ENCODE data around the gene TCERG1L. TPM values are rescaled to one million over a fixed set of nuclear protein-coding genes. Genes with fewer than 3 reads are reported as not detected.
A peak's percentile ranks its signal among the peaks of the same experiment; 100 is the strongest.

Gene TCERG1L
- total RNA-seq, 4 donors from 2014 or later, result 0.24 TPM; not detected in 3

- ATAC-seq (ENCODE audit: low FRiP score), result peak; percentile 14
- no peak for TF ChIP-seq CTCF (IDR thresholded peaks at IDR 0.05)
- DNase-seq (ENCODE audit: low spot score), result no peak
These were observed 65.4 kb downstream of the TCERG1L start for GRCh38 chr10:131246089-131246488.

- no peak for TF ChIP-seq CTCF (IDR thresholded peaks at IDR 0.05)
- ATAC-seq (ENCODE audit: low FRiP score), result no peak
- no peak for DNase-seq (ENCODE audit: low spot score)
These were observed 66.0 kb downstream of the TCERG1L start for GRCh38 chr10:131245475-131246059.

GRCh38 chr10:131244836-131245235 lies 66.7 kb downstream of the TCERG1L start:
- ATAC-seq (ENCODE audit: low FRiP score) (no peak), DNase-seq (ENCODE audit: low spot score) (no peak)

GRCh38 chr10:131243076-131243475 lies 68.4 kb downstream of the TCERG1L start:
- DNase-seq (ENCODE audit: low spot score) (no peak), ATAC-seq (ENCODE audit: low FRiP score) (no peak)
- TF ChIP-seq CTCF (IDR thresholded peaks at IDR 0.05), result no peak

More at GRCh38 chr10:131244836-131245235, 66.7 kb downstream of the TCERG1L start:
- no peak for TF ChIP-seq CTCF (IDR thresholded peaks at IDR 0.05)

DNA sequence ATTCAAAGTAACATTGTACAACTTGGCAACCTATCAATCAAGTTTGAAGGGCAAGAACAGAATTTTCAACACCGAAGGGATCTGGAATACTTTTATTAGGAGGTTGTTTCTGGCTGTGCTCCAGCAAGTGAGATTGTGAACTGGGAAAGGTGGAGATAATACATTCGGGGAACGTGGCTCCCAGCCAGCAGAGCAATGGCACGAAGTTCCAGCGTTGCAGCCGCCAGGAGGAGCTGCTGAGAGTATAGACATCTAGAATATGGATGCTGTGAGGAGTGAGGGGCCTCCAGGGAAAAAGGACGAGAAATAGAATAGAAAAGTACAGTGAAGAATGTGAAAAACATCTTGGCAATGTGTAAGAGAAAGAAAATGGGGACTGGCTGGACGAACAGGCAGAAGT lies 69.5 kb downstream of the TCERG1L start:
- no peak for TF ChIP-seq CTCF (IDR thresholded peaks at IDR 0.05)
- DNase-seq (ENCODE audit: low spot score), result no peak
- ATAC-seq (ENCODE audit: low FRiP score), result no peak

DNA sequence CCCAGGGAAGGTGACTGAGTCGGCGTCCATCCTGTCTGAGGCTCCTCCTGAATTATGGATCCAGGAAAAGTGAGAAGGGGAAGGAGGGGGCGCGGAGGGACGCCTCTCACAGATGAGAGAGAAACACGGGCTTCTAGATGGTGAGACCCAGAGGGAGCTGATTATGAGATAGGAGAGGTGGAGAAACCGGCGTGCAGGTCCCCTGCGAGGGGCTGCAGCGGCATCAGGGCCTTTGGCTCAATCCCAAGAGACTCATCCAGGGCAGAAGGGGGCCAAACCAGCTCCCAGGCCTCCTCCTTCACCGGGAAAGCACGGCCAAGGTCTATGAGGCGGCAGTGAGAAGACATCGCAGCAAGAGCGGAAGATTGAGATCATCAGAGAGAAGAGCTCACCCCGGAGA lies 70.8 kb downstream of the TCERG1L start:
- no peak for ATAC-seq (ENCODE audit: low FRiP score)
- no peak for TF ChIP-seq CTCF (IDR thresholded peaks at IDR 0.05)
- DNase-seq (ENCODE audit: low spot score), result no peak

DNA sequence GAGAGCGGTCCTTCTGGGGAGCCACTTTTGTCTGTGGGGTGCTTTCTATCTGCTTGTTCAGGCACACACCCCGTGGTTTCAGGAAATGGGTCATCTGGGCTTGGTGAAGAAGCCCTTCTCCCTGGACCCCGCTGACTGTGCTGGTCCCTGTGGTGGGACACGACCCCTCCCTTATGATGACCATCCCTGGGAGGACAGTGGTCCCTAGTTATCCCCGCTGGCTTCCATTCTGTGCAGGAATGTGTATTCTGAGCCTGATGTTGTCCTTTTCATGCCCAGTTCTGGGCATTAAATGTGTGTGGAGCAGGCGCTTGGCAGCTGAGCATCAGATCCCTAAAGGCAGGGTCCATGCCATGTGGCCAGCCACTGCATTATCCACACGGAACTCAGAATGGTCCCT lies 71.6 kb downstream of the TCERG1L start:
- no peak for TF ChIP-seq CTCF (IDR thresholded peaks at IDR 0.05)
- DNase-seq (ENCODE audit: low spot score) (no peak), ATAC-seq (ENCODE audit: low FRiP score) (no peak)
